Transverse colon (tissue), 4 donors: ENCODE results near the gene STIP1. TPM values are rescaled to one million over a fixed set of nuclear protein-coding genes. Genes with fewer than 3 reads are reported as not detected.

Source experiments
- DNase-seq: peaks from one replicate; pipeline ENCODE4 v3.0.0-alpha.2; 2019
- H3K27ac ChIP-seq, 4 donors: fragments of 200-600 bp; sonication (generic); 2 replicates each; pipeline ENCODE4 v1.5.1; 2016 to 2018; ENCODE audit warnings: inconsistent platforms in 4 of 4
- H3K27me3 ChIP-seq: fragments of 200-600 bp; sonication (generic); 2 replicates; pipeline ENCODE4 v1.5.1; 2017; ENCODE audit warnings: inconsistent platforms
- H3K36me3 ChIP-seq, 4 donors: fragments of 200-600 bp; sonication (generic); 2 replicates each; pipeline ENCODE4 v1.5.1; 2017 to 2019; ENCODE audit warnings: inconsistent platforms in 4 of 4
- H3K4me1 ChIP-seq, 4 donors: fragments of 200-600 bp; sonication (generic); 2 replicates each; pipeline ENCODE4 v1.5.1; 2017 to 2020; ENCODE audit warnings: inconsistent platforms in 4 of 4
- H3K4me3 ChIP-seq, 4 donors: fragments of 200-600 bp; sonication (generic); 1 replicate in 1 of 4; 2 replicates in 3 of 4; pipeline versions ENCODE4 v1.5.1 to v1.6.1; 2017 to 2019; ENCODE audit warnings: inconsistent platforms in 4 of 4
- H3K9me3 ChIP-seq, 2 donors: fragments of 200-600 bp; sonication (generic); 2 replicates each; pipeline ENCODE4 v1.5.1; 2017 to 2019; ENCODE audit warnings: inconsistent platforms in 2 of 2
- CTCF ChIP-seq, 5 experiments: fragments of 200-600 bp in 3 of 5; fragments of 450-650 bp in 2 of 5; sonication (generic) in 3 of 5; IDR thresholded peaks; 1 replicate in 2 of 5; 2 replicates in 3 of 5; pipeline ENCODE4 v1.5.1; 2016 to 2017; ENCODE audit warnings: antibody characterized with exemption in 5 of 5, inconsistent platforms in 3 of 5, mild to moderate bottlenecking in 2 of 5, moderate library complexity in 1 of 5
- EP300 ChIP-seq: sonication (generic); formaldehyde crosslinking; IDR thresholded peaks from one replicate; pipeline ENCODE4 v1.6.1; 2017; ENCODE audit warnings: antibody characterized with exemption, low read depth
- POLR2A ChIP-seq: fragments of 450-650 bp; IDR thresholded peaks from one replicate; pipeline ENCODE4 v1.6.1; 2016; ENCODE audit warnings: antibody characterized with exemption, mild to moderate bottlenecking, moderate library complexity
- POLR2AphosphoS5 ChIP-seq, 3 donors: sonication (generic); formaldehyde crosslinking; IDR thresholded peaks; one replicate each; pipeline ENCODE4 v1.6.1; 2016; ENCODE audit warnings: antibody characterized with exemption in 3 of 3
- WGBS, 2 donors: methylation state at CpG; one replicate each; pipeline ENCODE4 v1.1.5; 2018; ENCODE audit warnings: low coverage in 1 of 2; 5-methylcytosine and 5-hydroxymethylcytosine counted together
- in situ Hi-C, 4 donors: fragments of 200-750 bp; cut with MboI; loops; one replicate each; pipeline versions ENCODE4 v1.15.0 to v1.15.1; 2017; ENCODE audit warnings: low sequenced_read_pairs in 3 of 4, low pct_ligation_motif_present in 1 of 4, low pct_unique_long_range_greater_than_20kb in 1 of 4
- intact Hi-C: fragments of 100-400 bp; cut with DNase I; formaldehyde crosslinking; loops from one replicate; pipeline ENCODE4 v1.15.1; 2023; ENCODE audit warnings: low total_unique reads
- total RNA-seq, 4 donors: library from RNA; depleted of rRNA; stranded (reverse); fragments of >200 nt; gene quantifications; one replicate each; pipeline ENCODE4 v1.1.0, GENCODE V29; 2016

Gene STIP1
- total RNA-seq, 4 donors from 2014 or later: 45.3 to 181 (median 65.9) TPM

DNA sequence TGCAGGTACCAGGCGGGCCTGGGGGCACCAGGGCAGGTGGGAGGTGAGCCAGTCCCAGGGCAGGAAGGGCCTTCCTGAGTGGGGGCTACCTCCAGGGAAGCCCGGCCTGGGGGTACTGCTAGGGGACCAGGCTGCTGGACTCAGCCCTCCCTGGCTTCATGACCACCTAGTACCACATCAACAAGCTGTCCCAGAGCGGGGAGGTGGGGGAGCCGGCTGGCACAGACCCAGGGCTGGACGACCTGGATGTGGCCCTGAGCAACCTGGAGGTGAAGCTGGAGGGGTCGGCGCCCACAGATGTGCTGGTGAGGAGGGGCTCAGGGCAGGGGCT, 33.3 kb downstream of the STIP1 start:
- H3K36me3 ChIP-seq: peaks cover 0 to 5% (median 0%) of the 10 kb centered on the region in 4 donors
- DNase-seq: no peak
- TF ChIP-seq POLR2AphosphoS5 (IDR thresholded peaks at IDR 0.05) (no peak), CTCF (IDR thresholded peaks at IDR 0.05) (no peak), EP300 (no peak), POLR2A (no peak)
- H3K27ac ChIP-seq: no peak overlapping the region
- no peaks in the 10 kb centered on the region for H3K9me3 ChIP-seq
- WGBS, 2 donors: 93% methylated on average over 6 of the region's 7 CpGs; no CpG with 5 or more reads in 1 of the 2 donors
- H3K27me3 ChIP-seq: no peaks in the 10 kb centered on the region
- intact Hi-C loops: no loop called here
- in situ Hi-C loops: no loop called here
- no peaks in the 10 kb centered on the region for H3K4me1 ChIP-seq
- H3K4me3 ChIP-seq: no peak overlapping the region

DNA sequence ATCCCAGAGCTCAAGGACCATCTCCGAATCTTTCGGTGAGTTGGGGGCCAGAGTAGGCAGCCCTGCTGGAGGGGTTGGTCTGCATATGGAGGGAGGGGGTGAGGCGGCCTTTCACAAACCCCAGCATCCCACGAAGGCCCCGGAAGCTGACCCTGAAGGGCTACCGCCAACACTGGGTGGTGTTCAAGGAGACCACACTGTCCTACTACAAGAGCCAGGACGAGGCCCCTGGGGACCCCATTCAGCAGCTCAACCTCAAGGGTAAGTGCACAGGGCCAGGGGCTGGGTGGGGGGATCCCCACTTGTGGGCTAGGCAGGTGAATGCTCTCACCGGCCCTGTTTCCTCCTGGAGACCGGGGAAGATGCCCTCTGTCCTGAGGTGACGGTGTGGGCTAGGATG, 33.8 kb downstream of the STIP1 start:
- WGBS, 2 donors: 88% methylated on average over 10 of the region's 10 CpGs; no CpG with 5 or more reads in 1 of the 2 donors
- H3K27me3 ChIP-seq: no peaks in the 10 kb centered on the region
- H3K27ac ChIP-seq: no peak overlapping the region
- DNase-seq: no peak
- no peak overlapping the region for H3K4me3 ChIP-seq
- peaks cover 0 to 5% (median 0%) of the 10 kb centered on the region in 4 donors for H3K36me3 ChIP-seq
- in situ Hi-C loops (no loop called here), intact Hi-C loops (no loop called here)
- no peaks in the 10 kb centered on the region for H3K9me3 ChIP-seq
- H3K4me1 ChIP-seq: peaks cover under 1 to 3% (median 1%) of the 10 kb centered on the region in 4 donors
- no peak for TF ChIP-seq CTCF (IDR thresholded peaks at IDR 0.05)
- no peak for TF ChIP-seq EP300
- no peak for TF ChIP-seq POLR2AphosphoS5 (IDR thresholded peaks at IDR 0.05)
- no peak for TF ChIP-seq POLR2A

GRCh38 chr11:64220271-64220670, 34.3 kb downstream of the STIP1 start:
- 95% methylated on average over 13 of the region's 17 CpGs; no CpG with 5 or more reads in 1 of the 2 donors for WGBS, 2 donors
- Histone ChIP-seq H3K4me3 (no peak overlapping the region), H3K27ac (no peak overlapping the region), H3K27me3 (no peaks in the 10 kb centered on the region), H3K9me3 (no peaks in the 10 kb centered on the region), H3K36me3 (peaks cover 0 to 3% (median 0%) of the 10 kb centered on the region in 4 donors), H3K4me1 (peaks cover 5 to 8% (median 6%) of the 10 kb centered on the region in 4 donors)
- TF ChIP-seq POLR2A (no peak), CTCF (IDR thresholded peaks at IDR 0.05) (no peak)
- no peak for DNase-seq
- intact Hi-C loops (no loop called here), in situ Hi-C loops (no loop called here)

DNA sequence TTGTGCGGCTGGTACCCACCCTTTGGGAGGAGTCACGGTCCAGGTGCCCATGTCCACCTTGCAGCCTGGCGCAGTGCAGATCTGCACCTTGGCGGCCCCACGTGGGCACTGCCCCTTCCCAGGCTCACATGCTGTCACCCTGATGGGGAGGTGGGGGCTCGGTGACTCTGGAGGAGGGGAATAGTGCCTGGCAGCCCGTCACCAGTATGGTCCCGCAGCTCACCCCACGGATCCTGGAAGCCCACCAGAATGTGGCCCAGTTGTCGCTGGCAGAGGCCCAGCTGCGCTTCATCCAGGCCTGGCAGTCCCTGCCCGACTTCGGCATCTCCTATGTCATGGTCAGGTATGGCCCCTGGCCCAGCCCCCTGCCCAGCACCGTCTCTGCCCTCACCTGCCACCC, 34.8 kb downstream of the STIP1 start:
- H3K36me3 ChIP-seq: no peaks in the 10 kb centered on the region

More for the DNA sequence above, 34.8 kb downstream of the STIP1 start:
- no peak for TF ChIP-seq POLR2AphosphoS5 (IDR thresholded peaks at IDR 0.05)
- TF ChIP-seq POLR2A: no peak
- no peak for TF ChIP-seq CTCF (IDR thresholded peaks at IDR 0.05)
- TF ChIP-seq EP300: no peak
- intact Hi-C loops: no loop called here
- Histone ChIP-seq H3K27ac (no peak overlapping the region), H3K4me1 (peaks cover 8 to 11% (median 10%) of the 10 kb centered on the region in 4 donors), H3K27me3 (no peaks in the 10 kb centered on the region), H3K4me3 (no peak overlapping the region), H3K9me3 (no peaks in the 10 kb centered on the region)
- DNase-seq: no peak
- WGBS, 2 donors: 82% methylated on average over 5 of the region's 14 CpGs; no CpG with 5 or more reads in 1 of the 2 donors
- in situ Hi-C loops: no loop called here
